AG04450 (cell line): ENCODE data around the gene PRKCZ. TPM values are rescaled to one million over a fixed set of nuclear protein-coding genes. Genes with fewer than 3 reads are reported as not detected.

Experiments used
- CTCF ChIA-PET: fragments of 300-600, 350-600 bp; formaldehyde crosslinking; extraction: SDS; loops from one replicate; lab custom pipeline; 2022; ENCODE audit warnings: antibody characterized with exemption, inconsistent platforms; lab: Charles Lee
- POLR2A ChIA-PET: fragments of 350-600 bp; formaldehyde crosslinking; extraction: SDS; loops from one replicate; lab custom pipeline; 2021; ENCODE audit warnings: antibody characterized with exemption, inconsistent platforms; lab: Yijun Ruan, JAX
- DNase-seq: peaks from one replicate; pipeline ENCODE4 v3.0.0-alpha.2; 2011; ENCODE audit warnings: low read depth, low spot score
- H3K27ac ChIP-seq: one replicate; pipeline ENCODE4 v1.5.1; 2012; ENCODE audit warnings: low read depth, low read length, control low read depth
- H3K27me3 ChIP-seq: one replicate; pipeline ENCODE4 v1.6.0; 2012; ENCODE audit warnings: low read length; ENCODE audit not compliant: control insufficient read depth, insufficient read depth
- H3K4me3 ChIP-seq: 2 replicates; pipeline ENCODE4 v1.5.1; 2011; ENCODE audit warnings: mild to moderate bottlenecking, low read depth, low read length, control low read depth
- H3K9me3 ChIP-seq: 2 replicates; pipeline ENCODE4 v1.5.1; 2012; ENCODE audit warnings: low read length; ENCODE audit not compliant: control insufficient read depth, insufficient read depth
- polyA plus RNA-seq: library from polyadenylated mRNA; depleted of rRNA; stranded (reverse); fragments of >200 nt; gene quantifications from 2 replicates; pipeline ENCODE4 v1.2.3, GENCODE V29; 2011
- TF ChIP-seq, protein P1 (sequence below): IDR thresholded peaks from 2 replicates; pipeline ENCODE4 v1.5.1; 2011; ENCODE audit warnings: low read depth, low read length, control low read depth, inconsistent platforms

The PRKCZ gene
- polyA plus RNA-seq, 1 experiment, result 3.0 TPM

GRCh38 chr1:2209400-2210083 lies 159.3 kb downstream of the PRKCZ start:
- ChIA-PET CTCF (interaction anchor here (1.3 to 1.8 kb wide), 2 partner anchors 15 to 172 kb away, joined by 6 to 7 read pairs; partner anchors contain the start of gene FAAP20), POLR2A (interaction anchor here (0.6 to 1.5 kb wide), 3 partner anchors 10 to 20 kb away, joined by 3 to 8 read pairs (median 6); partner anchors contain the start of gene SKI)
- no peak overlapping the region for H3K4me3 ChIP-seq
- H3K9me3 ChIP-seq, result no peaks in the 10 kb centered on the region; the same call in 1 of the 2 replicates
- no peak for DNase-seq
- no peaks in the 10 kb centered on the region for H3K27me3 ChIP-seq
- TF ChIP-seq, protein P1, sequence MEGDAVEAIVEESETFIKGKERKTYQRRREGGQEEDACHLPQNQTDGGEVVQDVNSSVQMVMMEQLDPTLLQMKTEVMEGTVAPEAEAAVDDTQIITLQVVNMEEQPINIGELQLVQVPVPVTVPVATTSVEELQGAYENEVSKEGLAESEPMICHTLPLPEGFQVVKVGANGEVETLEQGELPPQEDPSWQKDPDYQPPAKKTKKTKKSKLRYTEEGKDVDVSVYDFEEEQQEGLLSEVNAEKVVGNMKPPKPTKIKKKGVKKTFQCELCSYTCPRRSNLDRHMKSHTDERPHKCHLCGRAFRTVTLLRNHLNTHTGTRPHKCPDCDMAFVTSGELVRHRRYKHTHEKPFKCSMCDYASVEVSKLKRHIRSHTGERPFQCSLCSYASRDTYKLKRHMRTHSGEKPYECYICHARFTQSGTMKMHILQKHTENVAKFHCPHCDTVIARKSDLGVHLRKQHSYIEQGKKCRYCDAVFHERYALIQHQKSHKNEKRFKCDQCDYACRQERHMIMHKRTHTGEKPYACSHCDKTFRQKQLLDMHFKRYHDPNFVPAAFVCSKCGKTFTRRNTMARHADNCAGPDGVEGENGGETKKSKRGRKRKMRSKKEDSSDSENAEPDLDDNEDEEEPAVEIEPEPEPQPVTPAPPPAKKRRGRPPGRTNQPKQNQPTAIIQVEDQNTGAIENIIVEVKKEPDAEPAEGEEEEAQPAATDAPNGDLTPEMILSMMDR, result no peak
- H3K27ac ChIP-seq, result no peak overlapping the region

- CTCF ChIA-PET, result interaction anchor here (1.1 to 1.8 kb wide), 3 partner anchors 15 to 172 kb away, joined by 3 to 7 read pairs (median 6); partner anchors contain the start of gene FAAP20
- Histone ChIP-seq H3K27ac (no peak overlapping the region), H3K4me3 (no peak overlapping the region), H3K27me3 (no peaks in the 10 kb centered on the region), H3K9me3 (no peaks in the 10 kb centered on the region; the same call in 1 of the 2 replicates)
- TF ChIP-seq, protein P1, result no peak
- POLR2A ChIA-PET, result interaction anchor here (1.5 kb wide), 1 partner anchor 18 kb away, joined by 3 read pairs; the partner anchor contains the start of gene SKI
- no peak for DNase-seq
Measured at GRCh38 chr1:2210084-2210653, 160.0 kb downstream of the PRKCZ start.

DNA sequence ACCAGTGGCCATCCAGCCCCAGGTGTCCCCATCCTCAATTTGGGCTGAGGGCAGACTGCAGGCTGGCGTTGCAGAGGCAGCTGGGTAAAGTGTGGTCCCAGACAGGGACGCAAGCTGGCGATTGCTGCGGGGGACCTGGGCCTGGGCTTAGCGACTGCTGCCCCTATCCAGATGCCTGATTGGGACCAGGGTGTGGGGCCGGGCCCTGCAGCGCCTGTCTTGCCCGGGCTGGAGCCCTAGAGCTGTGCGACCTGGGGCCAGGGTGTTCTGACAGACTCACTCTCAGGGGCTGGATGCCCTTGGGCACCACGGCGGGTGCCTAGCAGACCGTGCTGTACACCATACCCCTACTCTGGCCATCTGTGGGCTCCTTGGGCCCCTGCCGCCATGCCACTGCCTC lies 160.6 kb downstream of the PRKCZ start:
- H3K9me3 ChIP-seq, result no peaks in the 10 kb centered on the region; the same call in 1 of the 2 replicates
- DNase-seq, result no peak
- H3K27ac ChIP-seq, result no peak overlapping the region
- no peaks in the 10 kb centered on the region for H3K27me3 ChIP-seq
- H3K4me3 ChIP-seq, result no peak overlapping the region
- TF ChIP-seq, protein P1, result no peak
- ChIA-PET CTCF (interaction anchor here (0.7 to 1.1 kb wide), 2 partner anchors 12 to 171 kb away, joined by 3 to 8 read pairs; no protein-coding TSS in a partner anchor), POLR2A (interaction anchor here (1.5 kb wide), 1 partner anchor 17 kb away, joined by 3 read pairs; the partner anchor contains the start of gene SKI)

GRCh38 chr1:2212274-2212531 lies 162.0 kb downstream of the PRKCZ start:
- Histone ChIP-seq H3K9me3 (no peaks in the 10 kb centered on the region; the same call in 1 of the 2 replicates), H3K27me3 (no peaks in the 10 kb centered on the region), H3K4me3 (peak overlapping the region; percentile 38), H3K27ac (peak overlapping the region; percentile 98)
- ChIA-PET POLR2A (interaction anchor here (0.6 to 2.0 kb wide), 4 partner anchors 9 to 169 kb away, joined by 3 to 19 read pairs (median 3); no protein-coding TSS in a partner anchor), CTCF (no interaction called here)
- TF ChIP-seq, protein P1, result no peak
- DNase-seq, result no peak
